ENCODE results near the gene DIPK1B.

The DIPK1B gene

GRCh38 chr9:136686794-136687711 lies 25.3 kb upstream of the DIPK1B start, which contains the start of gene AGPAT2:
TSS of gene AGPAT2 (minus strand) at chr9:136687457. CDS start at chr9:136687357, 100 bp downstream.
- DNase-seq (ENCODE audit: low read depth, low spot score), result peak; percentile 29

- DNase-seq (ENCODE audit: low read depth, low spot score), result no peak
These were observed 24.6 kb upstream of the DIPK1B start for GRCh38 chr9:136687721-136688223.

GRCh38 chr9:136688274-136689107 lies 23.9 kb upstream of the DIPK1B start:
- no peak for DNase-seq (ENCODE audit: low read depth, low spot score)

- DNase-seq (ENCODE audit: low read depth, low spot score), result no peak
These were observed 23.3 kb upstream of the DIPK1B start for GRCh38 chr9:136689108-136689460.

- DNase-seq (ENCODE audit: low read depth, low spot score), result no peak
These were observed 22.1 kb upstream of the DIPK1B start for GRCh38 chr9:136690104-136690805.

- DNase-seq (ENCODE audit: low read depth, low spot score), result no peak
These were observed 21.5 kb upstream of the DIPK1B start for GRCh38 chr9:136690806-136691261.

- DNase-seq (ENCODE audit: low read depth, low spot score), result no peak
These were observed 20.8 kb upstream of the DIPK1B start for GRCh38 chr9:136691316-136692184.

- no peak for DNase-seq (ENCODE audit: low read depth, low spot score)
These were observed 19.9 kb upstream of the DIPK1B start for GRCh38 chr9:136692185-136693134.

GRCh38 chr9:136693135-136693489 lies 19.3 kb upstream of the DIPK1B start:
- DNase-seq (ENCODE audit: low read depth, low spot score), result no peak

- DNase-seq (ENCODE audit: low read depth, low spot score), result no peak
These were observed 18.7 kb upstream of the DIPK1B start for GRCh38 chr9:136693490-136694162.

- no peak for DNase-seq (ENCODE audit: low read depth, low spot score)
These were observed 18.1 kb upstream of the DIPK1B start for GRCh38 chr9:136694163-136694871.

GRCh38 chr9:136694872-136695247 lies 17.5 kb upstream of the DIPK1B start:
- no peak for DNase-seq (ENCODE audit: low read depth, low spot score)

GRCh38 chr9:136695435-136695895 lies 16.9 kb upstream of the DIPK1B start:
- DNase-seq (ENCODE audit: low read depth, low spot score), result no peak

- no peak for DNase-seq (ENCODE audit: low read depth, low spot score)
These were observed 16.4 kb upstream of the DIPK1B start for GRCh38 chr9:136695955-136696354.

GRCh38 chr9:136696502-136696901 lies 15.9 kb upstream of the DIPK1B start:
- no peak for DNase-seq (ENCODE audit: low read depth, low spot score)

- DNase-seq (ENCODE audit: low read depth, low spot score), result no peak
These were observed 15.1 kb upstream of the DIPK1B start for GRCh38 chr9:136697146-136697820.

- DNase-seq (ENCODE audit: low read depth, low spot score), result no peak
These were observed 14.4 kb upstream of the DIPK1B start for GRCh38 chr9:136697821-136698526.
